NT2/D1 (cell line): Measurements from ENCODE around the gene SEMA3C.

Source experiments
- YY1 ChIP-seq: IDR thresholded peaks from 2 replicates; pipeline ENCODE4 v1.6.1; 2011; ENCODE audit not compliant: insufficient read length, insufficient read depth
- ZNF274 ChIP-seq: IDR thresholded peaks from 2 replicates; pipeline ENCODE4 v1.6.1; 2011; ENCODE audit warnings: mild to moderate bottlenecking, low read depth, low read length

DNA sequence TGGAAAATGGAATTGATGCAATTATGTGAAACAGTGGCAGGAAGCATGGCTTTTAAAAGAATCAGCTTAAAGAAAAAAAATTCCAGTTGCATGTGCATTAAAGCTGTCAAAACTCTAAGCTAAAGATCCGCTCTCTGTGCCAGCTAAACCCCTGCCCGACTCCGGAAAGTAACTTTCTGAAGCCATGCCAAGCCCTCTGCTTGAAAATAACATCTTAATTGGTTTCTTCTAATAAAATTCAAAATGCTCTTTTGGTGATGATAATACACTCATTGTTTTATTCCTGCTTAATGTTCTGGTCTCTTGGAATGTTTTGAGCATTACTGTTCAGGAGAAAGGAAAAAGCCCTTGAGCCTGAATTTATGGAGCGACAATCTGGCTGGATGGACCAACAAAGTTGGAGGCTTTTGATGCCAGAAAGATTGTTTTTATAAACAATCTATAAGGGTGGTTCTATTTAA is 11.7 kb downstream of the SEMA3C start:
- TF ChIP-seq ZNF274 (no peak), YY1 (no peak)
